ENCODE results near the gene RNASEH2B.

Gene RNASEH2B, protein sequence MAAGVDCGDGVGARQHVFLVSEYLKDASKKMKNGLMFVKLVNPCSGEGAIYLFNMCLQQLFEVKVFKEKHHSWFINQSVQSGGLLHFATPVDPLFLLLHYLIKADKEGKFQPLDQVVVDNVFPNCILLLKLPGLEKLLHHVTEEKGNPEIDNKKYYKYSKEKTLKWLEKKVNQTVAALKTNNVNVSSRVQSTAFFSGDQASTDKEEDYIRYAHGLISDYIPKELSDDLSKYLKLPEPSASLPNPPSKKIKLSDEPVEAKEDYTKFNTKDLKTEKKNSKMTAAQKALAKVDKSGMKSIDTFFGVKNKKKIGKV

GRCh38 chr13:50909605-50910484 is at the start of gene RNASEH2B:
Gene RNASEH2B, plus strand, starts transcription at chr13:50909791. Its CDS starts 286 bp downstream, at chr13:50910077.
- peak; percentile 69 for DNase-seq

GRCh38 chr13:50864492-50864891 is 45.1 kb upstream of the RNASEH2B start:
- H3K27ac ChIP-seq, result no peak overlapping the region
- no peaks in the 10 kb centered on the region for H3K9me3 ChIP-seq (ENCODE audit: severe bottlenecking)
- no peak for DNase-seq
- TF ChIP-seq, protein P1, sequence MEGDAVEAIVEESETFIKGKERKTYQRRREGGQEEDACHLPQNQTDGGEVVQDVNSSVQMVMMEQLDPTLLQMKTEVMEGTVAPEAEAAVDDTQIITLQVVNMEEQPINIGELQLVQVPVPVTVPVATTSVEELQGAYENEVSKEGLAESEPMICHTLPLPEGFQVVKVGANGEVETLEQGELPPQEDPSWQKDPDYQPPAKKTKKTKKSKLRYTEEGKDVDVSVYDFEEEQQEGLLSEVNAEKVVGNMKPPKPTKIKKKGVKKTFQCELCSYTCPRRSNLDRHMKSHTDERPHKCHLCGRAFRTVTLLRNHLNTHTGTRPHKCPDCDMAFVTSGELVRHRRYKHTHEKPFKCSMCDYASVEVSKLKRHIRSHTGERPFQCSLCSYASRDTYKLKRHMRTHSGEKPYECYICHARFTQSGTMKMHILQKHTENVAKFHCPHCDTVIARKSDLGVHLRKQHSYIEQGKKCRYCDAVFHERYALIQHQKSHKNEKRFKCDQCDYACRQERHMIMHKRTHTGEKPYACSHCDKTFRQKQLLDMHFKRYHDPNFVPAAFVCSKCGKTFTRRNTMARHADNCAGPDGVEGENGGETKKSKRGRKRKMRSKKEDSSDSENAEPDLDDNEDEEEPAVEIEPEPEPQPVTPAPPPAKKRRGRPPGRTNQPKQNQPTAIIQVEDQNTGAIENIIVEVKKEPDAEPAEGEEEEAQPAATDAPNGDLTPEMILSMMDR (IDR thresholded peaks at IDR 0.05; ENCODE audit: low read depth, low read length), result no peak
- H3K4me3 ChIP-seq (ENCODE audit: low read depth, low read length), result no peak overlapping the region
- H3K36me3 ChIP-seq, result no peaks in the 10 kb centered on the region
- H3K27me3 ChIP-seq (ENCODE audit: insufficient read depth, low read depth, severe bottlenecking), result no peaks in the 10 kb centered on the region

More at GRCh38 chr13:50909605-50910484, at the start of gene RNASEH2B:
- H3K36me3 ChIP-seq, result no peaks in the 10 kb centered on the region
- H3K27ac ChIP-seq, result peak within 1 kb of the TSS; percentile 98
- no peaks in the 10 kb centered on the region for H3K9me3 ChIP-seq (ENCODE audit: severe bottlenecking)
- H3K4me3 ChIP-seq (ENCODE audit: low read depth, low read length), result peak within 1 kb of the TSS; percentile 71
- TF ChIP-seq, protein P1 (IDR thresholded peaks at IDR 0.05; ENCODE audit: low read depth, low read length), result no peak
- H3K27me3 ChIP-seq (ENCODE audit: insufficient read depth, low read depth, severe bottlenecking), result no peaks in the 10 kb centered on the region

DNA sequence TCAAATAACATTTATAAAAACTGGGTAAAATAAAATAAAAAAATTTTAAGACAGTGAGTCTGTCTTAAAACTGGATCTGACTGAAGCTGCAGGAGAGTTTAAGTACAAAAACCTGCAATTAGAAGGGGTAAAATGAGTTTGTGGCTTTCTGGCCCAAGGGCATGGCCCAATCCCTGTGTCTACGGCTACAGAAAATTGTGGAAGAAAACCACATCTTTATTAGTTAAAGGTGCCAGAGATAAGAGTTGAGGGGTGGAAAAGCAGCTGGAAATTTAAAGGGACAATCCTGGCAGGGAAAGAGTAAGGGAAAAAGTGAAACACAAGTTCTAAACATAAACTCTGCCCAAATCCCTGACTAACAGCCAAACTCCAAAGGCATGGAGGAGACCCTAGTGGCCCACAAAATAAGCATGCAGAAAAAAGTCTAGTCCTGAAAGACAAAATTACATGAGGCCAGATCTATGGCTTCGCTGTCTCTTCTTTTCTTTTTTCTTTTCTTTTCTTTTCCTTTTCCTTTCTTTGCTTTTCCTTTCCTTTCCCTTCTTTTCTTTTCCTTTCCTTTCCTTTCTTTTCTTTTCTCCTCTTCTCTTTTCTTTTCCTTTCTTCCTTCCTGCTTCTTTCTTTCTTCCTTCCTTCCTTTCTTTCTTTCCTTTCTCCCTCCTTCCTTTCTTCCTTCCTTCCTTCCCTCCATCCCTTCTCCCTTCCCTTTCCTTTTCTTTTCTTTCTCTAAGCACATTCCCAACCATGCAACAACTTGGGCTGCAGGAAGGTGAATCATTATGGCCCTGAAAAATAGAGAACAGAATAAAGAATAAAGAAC is 42.6 kb upstream of the RNASEH2B start:
- TF ChIP-seq, protein P1 (IDR thresholded peaks at IDR 0.05; ENCODE audit: low read depth, low read length), result no peak
- Histone ChIP-seq H3K9me3 (ENCODE audit: severe bottlenecking) (no peaks in the 10 kb centered on the region), H3K27me3 (ENCODE audit: insufficient read depth, low read depth, severe bottlenecking) (no peaks in the 10 kb centered on the region), H3K36me3 (no peaks in the 10 kb centered on the region), H3K27ac (no peak overlapping the region), H3K4me3 (ENCODE audit: low read depth, low read length) (no peak overlapping the region)
- DNase-seq, result no peak

- no peak overlapping the region for H3K27ac ChIP-seq
- TF ChIP-seq, protein P1 (IDR thresholded peaks at IDR 0.05; ENCODE audit: low read depth, low read length), result no peak
- H3K4me3 ChIP-seq (ENCODE audit: low read depth, low read length), result no peak overlapping the region
- no peaks in the 10 kb centered on the region for H3K27me3 ChIP-seq (ENCODE audit: insufficient read depth, low read depth, severe bottlenecking)
- H3K36me3 ChIP-seq, result no peaks in the 10 kb centered on the region
- DNase-seq, result no peak
- no peaks in the 10 kb centered on the region for H3K9me3 ChIP-seq (ENCODE audit: severe bottlenecking)
These were observed 42.0 kb upstream of the RNASEH2B start for GRCh38 chr13:50867637-50867945.

DNA sequence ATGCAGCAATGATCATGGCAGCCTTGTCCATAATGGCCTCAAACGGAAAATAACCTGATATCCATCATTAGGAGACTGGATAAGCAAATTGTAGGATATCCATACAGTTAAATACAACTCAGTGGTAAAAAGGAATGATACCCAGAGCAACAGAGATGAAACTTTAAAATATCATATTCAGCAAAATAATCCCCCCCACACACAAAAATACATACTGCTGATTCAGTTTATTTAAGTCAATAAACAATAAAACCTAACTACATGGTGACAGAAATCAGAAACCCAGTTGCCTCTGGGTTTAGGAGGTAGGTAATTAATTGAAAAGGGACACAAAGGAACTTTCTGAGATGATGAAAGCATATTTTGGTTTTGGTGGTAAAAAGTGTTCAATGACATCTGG is 38.2 kb upstream of the RNASEH2B start:
- H3K36me3 ChIP-seq, result no peaks in the 10 kb centered on the region
- no peaks in the 10 kb centered on the region for H3K27me3 ChIP-seq (ENCODE audit: insufficient read depth, low read depth, severe bottlenecking)
- DNase-seq, result no peak
- no peak overlapping the region for H3K27ac ChIP-seq
- no peaks in the 10 kb centered on the region for H3K9me3 ChIP-seq (ENCODE audit: severe bottlenecking)
- no peak overlapping the region for H3K4me3 ChIP-seq (ENCODE audit: low read depth, low read length)
- TF ChIP-seq, protein P1 (IDR thresholded peaks at IDR 0.05; ENCODE audit: low read depth, low read length), result no peak

Measured in WERI-Rb-1 (cell line).